Measurements from ENCODE around the gene FBXW11.
A peak's percentile ranks its signal among the peaks of the same experiment; 100 is the strongest.

FBXW11 gene

GRCh38 chr5:172004824-172005237 lies 1.6 kb downstream of the FBXW11 start:
- no peaks in the 10 kb centered on the region for H3K27me3 Mint-ChIP-seq (ENCODE audit: low read depth)

GRCh38 chr5:172003746-172004145 lies 2.7 kb downstream of the FBXW11 start:
- H3K4me1 Mint-ChIP-seq (ENCODE audit: low read depth): peaks cover 45% of the 10 kb centered on the region

More at GRCh38 chr5:172004824-172005237, 1.6 kb downstream of the FBXW11 start:
- Mint-ChIP-seq H3K9me3 (no peaks in the 10 kb centered on the region), H3K27ac (peak overlapping the region; percentile 94), H3K36me3 (ENCODE audit: low read depth) (peaks cover 4% of the 10 kb centered on the region), H3K4me3 (peak overlapping the region; percentile 98), H3K4me1 (ENCODE audit: low read depth) (peaks cover 44% of the 10 kb centered on the region)

GRCh38 chr5:172002840-172003512 lies 3.5 kb downstream of the FBXW11 start:
- Mint-ChIP-seq H3K27ac (no peak overlapping the region), H3K4me1 (ENCODE audit: low read depth) (peaks cover 46% of the 10 kb centered on the region), H3K9me3 (no peaks in the 10 kb centered on the region), H3K36me3 (ENCODE audit: low read depth) (peaks cover 4% of the 10 kb centered on the region), H3K27me3 (ENCODE audit: low read depth) (no peaks in the 10 kb centered on the region), H3K4me3 (no peak overlapping the region)

More at GRCh38 chr5:172003746-172004145, 2.7 kb downstream of the FBXW11 start:
- Mint-ChIP-seq H3K36me3 (ENCODE audit: low read depth) (peaks cover 4% of the 10 kb centered on the region), H3K9me3 (no peaks in the 10 kb centered on the region), H3K27me3 (ENCODE audit: low read depth) (no peaks in the 10 kb centered on the region), H3K4me3 (no peak overlapping the region), H3K27ac (no peak overlapping the region)

DNA sequence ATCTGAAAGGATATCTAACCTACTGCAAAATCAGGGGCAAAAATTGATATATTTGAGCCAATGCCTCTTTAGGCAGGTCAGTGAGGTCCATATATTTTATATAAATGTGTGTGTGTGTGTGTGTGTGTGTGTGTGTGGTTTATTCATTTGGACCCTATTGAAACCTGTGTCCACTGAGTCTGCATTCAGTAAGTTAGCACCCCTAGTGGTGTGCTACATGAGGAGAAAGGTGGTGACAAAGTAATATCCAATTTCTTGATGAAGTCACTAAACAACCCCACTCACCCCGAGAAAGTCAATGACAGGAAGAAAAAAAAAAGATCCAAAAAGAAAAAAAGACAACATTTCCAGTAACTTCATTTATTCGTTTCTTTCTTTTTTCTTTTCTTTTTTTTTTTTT lies 4.1 kb downstream of the FBXW11 start:
- no peak overlapping the region for H3K27ac Mint-ChIP-seq
- H3K27me3 Mint-ChIP-seq (ENCODE audit: low read depth): no peaks in the 10 kb centered on the region
- H3K4me1 Mint-ChIP-seq (ENCODE audit: low read depth): peaks cover 42% of the 10 kb centered on the region
- peaks cover 4% of the 10 kb centered on the region for H3K36me3 Mint-ChIP-seq (ENCODE audit: low read depth)
- H3K9me3 Mint-ChIP-seq: no peaks in the 10 kb centered on the region
- no peak overlapping the region for H3K4me3 Mint-ChIP-seq

DNA sequence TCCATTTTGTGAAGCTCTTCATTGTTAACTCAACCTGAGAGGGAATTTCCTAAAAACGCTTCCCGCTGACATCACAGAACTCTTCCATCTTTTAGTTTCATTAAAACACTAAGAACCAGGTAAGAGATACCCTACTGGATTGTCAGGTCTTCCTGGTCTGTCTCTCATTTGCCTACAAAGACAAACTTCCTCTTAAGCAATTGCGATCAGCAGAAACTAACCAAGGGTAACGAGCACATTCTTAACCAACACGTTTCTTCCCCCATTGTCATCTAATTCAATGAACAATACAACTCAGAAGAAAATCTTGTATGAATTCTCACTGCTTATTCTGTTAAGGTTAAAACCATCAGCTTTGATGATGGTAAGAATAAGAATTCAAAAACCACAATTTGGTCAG lies 6.6 kb downstream of the FBXW11 start:
- Mint-ChIP-seq H3K36me3 (ENCODE audit: low read depth) (peaks cover 3% of the 10 kb centered on the region), H3K27ac (no peak overlapping the region), H3K9me3 (no peaks in the 10 kb centered on the region), H3K4me3 (no peak overlapping the region), H3K4me1 (ENCODE audit: low read depth) (peaks cover 32% of the 10 kb centered on the region), H3K27me3 (ENCODE audit: low read depth) (no peaks in the 10 kb centered on the region)

DNA sequence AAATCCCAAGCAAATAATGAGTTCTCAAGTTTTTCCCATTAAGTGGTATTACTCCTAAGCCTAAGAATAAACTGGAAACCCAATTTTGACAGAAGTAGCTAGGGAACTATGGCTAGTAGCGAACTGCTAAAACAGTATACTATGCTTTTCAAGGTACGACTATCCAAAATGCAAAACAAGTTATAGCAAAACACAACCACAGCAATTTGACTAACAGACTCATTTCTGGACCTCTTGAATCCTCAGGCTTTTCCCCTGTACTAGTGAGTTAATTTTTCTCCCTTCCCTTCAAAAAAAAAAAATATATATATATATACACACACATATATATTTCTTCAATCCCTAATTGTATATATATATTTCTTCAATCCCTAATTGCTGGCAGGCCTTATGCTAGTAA lies 7.3 kb downstream of the FBXW11 start:
- H3K4me3 Mint-ChIP-seq: no peak overlapping the region
- H3K4me1 Mint-ChIP-seq (ENCODE audit: low read depth): peaks cover 29% of the 10 kb centered on the region
- H3K9me3 Mint-ChIP-seq: no peaks in the 10 kb centered on the region
- H3K36me3 Mint-ChIP-seq (ENCODE audit: low read depth): peaks cover 3% of the 10 kb centered on the region
- H3K27ac Mint-ChIP-seq: no peak overlapping the region
- H3K27me3 Mint-ChIP-seq (ENCODE audit: low read depth): no peaks in the 10 kb centered on the region

DNA sequence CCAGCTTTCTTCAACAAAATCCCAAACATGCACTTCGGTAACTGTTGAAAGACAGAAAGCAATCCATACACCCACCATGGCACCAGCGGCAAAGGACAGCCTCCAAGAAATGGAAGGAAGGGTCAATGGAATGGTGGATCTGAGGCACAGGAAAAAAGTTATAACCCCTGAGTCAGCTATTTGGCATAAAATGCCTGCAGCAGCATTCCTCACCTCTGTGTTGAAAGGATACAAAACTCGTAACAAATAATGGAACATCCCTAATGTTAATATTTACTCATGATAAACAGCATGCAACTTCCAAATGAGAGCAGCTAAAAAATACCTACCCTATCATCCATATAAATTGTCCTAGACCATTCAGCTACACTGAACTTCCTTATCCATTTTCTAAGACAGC lies 9.4 kb downstream of the FBXW11 start:
- Mint-ChIP-seq H3K36me3 (ENCODE audit: low read depth) (peaks cover 9% of the 10 kb centered on the region), H3K4me3 (no peak overlapping the region), H3K9me3 (no peaks in the 10 kb centered on the region), H3K27ac (no peak overlapping the region), H3K27me3 (ENCODE audit: low read depth) (no peaks in the 10 kb centered on the region), H3K4me1 (ENCODE audit: low read depth) (peaks cover 20% of the 10 kb centered on the region)

GRCh38 chr5:171992813-171993212 lies 13.6 kb downstream of the FBXW11 start:
- H3K27ac Mint-ChIP-seq: no peak overlapping the region
- H3K4me3 Mint-ChIP-seq: no peak overlapping the region

DNA sequence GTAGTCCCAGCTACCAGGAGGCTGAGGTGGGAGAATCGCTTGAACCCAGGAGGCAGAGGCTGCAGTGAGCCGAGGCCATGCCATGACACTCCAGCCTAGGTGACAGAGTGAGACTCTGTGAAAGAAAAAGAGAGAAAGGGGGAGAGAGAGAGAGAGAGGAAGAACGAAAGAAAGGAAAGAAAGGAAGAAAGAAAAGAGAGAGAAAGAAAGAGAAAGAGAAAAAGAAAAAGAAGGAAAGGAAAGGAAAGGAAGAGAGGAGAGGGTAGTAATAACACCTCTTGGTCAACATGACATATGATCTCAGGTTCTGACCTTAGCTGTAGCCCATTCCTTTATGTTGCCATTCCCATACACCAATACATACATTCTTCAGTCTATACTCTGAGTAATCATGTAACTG lies 14.1 kb downstream of the FBXW11 start:
- H3K9me3 Mint-ChIP-seq: no peaks in the 10 kb centered on the region
- H3K27me3 Mint-ChIP-seq (ENCODE audit: low read depth): no peaks in the 10 kb centered on the region
- H3K4me1 Mint-ChIP-seq (ENCODE audit: low read depth): peaks cover 21% of the 10 kb centered on the region
- no peak overlapping the region for H3K4me3 Mint-ChIP-seq
- peaks cover 24% of the 10 kb centered on the region for H3K36me3 Mint-ChIP-seq (ENCODE audit: low read depth)
- no peak overlapping the region for H3K27ac Mint-ChIP-seq

More at GRCh38 chr5:171992813-171993212, 13.6 kb downstream of the FBXW11 start:
- Mint-ChIP-seq H3K27me3 (ENCODE audit: low read depth) (no peaks in the 10 kb centered on the region), H3K4me1 (ENCODE audit: low read depth) (peaks cover 22% of the 10 kb centered on the region), H3K36me3 (ENCODE audit: low read depth) (peaks cover 22% of the 10 kb centered on the region), H3K9me3 (no peaks in the 10 kb centered on the region)

GRCh38 chr5:171990713-171991015 lies 15.8 kb downstream of the FBXW11 start:
- Mint-ChIP-seq H3K4me3 (no peak overlapping the region), H3K9me3 (no peaks in the 10 kb centered on the region), H3K36me3 (ENCODE audit: low read depth) (peaks cover 26% of the 10 kb centered on the region), H3K4me1 (ENCODE audit: low read depth) (peaks cover 26% of the 10 kb centered on the region), H3K27me3 (ENCODE audit: low read depth) (no peaks in the 10 kb centered on the region), H3K27ac (no peak overlapping the region)

DNA sequence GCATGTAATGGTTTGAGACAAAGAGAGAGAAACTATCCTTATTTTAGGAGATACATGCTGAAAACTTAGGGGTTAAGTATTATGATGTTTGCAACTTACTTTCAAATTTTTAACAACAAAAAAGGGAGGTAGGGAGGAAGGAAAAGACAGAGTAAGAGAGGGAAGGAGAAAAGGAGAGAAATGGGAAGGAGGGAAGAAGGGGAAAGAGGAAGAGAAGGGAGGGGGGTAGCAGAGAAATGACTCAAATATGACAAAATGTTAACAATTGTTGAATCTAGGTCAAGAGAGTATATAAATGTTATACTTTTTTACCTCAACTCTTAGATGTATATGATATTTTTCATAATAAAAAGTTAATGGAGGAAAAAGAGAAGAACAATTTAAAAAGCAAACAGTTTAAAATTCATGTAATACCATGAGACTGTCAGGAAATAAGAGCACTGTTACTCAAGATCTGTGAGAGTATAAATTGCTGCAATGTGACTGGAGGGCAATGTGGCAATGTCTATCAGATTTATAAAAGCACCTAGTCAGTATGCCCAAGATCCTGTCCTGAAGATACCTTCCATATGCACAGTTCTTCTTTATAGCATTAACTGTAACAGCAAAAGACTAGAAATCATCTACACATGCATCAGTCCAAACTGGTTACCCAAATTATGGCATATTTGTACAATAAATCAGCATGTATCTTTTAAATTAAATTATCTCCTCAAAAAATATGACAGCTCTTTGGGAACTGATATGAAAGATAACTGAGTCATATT lies 16.3 kb downstream of the FBXW11 start:
- H3K27me3 Mint-ChIP-seq (ENCODE audit: low read depth): no peaks in the 10 kb centered on the region
- peaks cover 28% of the 10 kb centered on the region for H3K36me3 Mint-ChIP-seq (ENCODE audit: low read depth)
- H3K4me3 Mint-ChIP-seq: no peak overlapping the region
- no peak overlapping the region for H3K27ac Mint-ChIP-seq
- H3K4me1 Mint-ChIP-seq (ENCODE audit: low read depth): peaks cover 28% of the 10 kb centered on the region
- no peaks in the 10 kb centered on the region for H3K9me3 Mint-ChIP-seq

GRCh38 chr5:171989276-171989675 lies 17.2 kb downstream of the FBXW11 start:
- peaks cover 30% of the 10 kb centered on the region for H3K36me3 Mint-ChIP-seq (ENCODE audit: low read depth)
- peaks cover 32% of the 10 kb centered on the region for H3K4me1 Mint-ChIP-seq (ENCODE audit: low read depth)
- H3K27ac Mint-ChIP-seq: peak overlapping the region; percentile 56
- H3K27me3 Mint-ChIP-seq (ENCODE audit: low read depth): no peaks in the 10 kb centered on the region
- H3K9me3 Mint-ChIP-seq: no peaks in the 10 kb centered on the region
- peak overlapping the region; percentile 38 for H3K4me3 Mint-ChIP-seq

- no peak overlapping the region for H3K4me3 Mint-ChIP-seq
- peak overlapping the region; percentile 34 for H3K27ac Mint-ChIP-seq
- no peaks in the 10 kb centered on the region for H3K27me3 Mint-ChIP-seq (ENCODE audit: low read depth)
- peaks cover 27% of the 10 kb centered on the region for H3K36me3 Mint-ChIP-seq (ENCODE audit: low read depth)
- peaks cover 36% of the 10 kb centered on the region for H3K4me1 Mint-ChIP-seq (ENCODE audit: low read depth)
- peaks cover 1% of the 10 kb centered on the region for H3K9me3 Mint-ChIP-seq
These were observed 19.7 kb downstream of the FBXW11 start for GRCh38 chr5:171986772-171987171.

DNA sequence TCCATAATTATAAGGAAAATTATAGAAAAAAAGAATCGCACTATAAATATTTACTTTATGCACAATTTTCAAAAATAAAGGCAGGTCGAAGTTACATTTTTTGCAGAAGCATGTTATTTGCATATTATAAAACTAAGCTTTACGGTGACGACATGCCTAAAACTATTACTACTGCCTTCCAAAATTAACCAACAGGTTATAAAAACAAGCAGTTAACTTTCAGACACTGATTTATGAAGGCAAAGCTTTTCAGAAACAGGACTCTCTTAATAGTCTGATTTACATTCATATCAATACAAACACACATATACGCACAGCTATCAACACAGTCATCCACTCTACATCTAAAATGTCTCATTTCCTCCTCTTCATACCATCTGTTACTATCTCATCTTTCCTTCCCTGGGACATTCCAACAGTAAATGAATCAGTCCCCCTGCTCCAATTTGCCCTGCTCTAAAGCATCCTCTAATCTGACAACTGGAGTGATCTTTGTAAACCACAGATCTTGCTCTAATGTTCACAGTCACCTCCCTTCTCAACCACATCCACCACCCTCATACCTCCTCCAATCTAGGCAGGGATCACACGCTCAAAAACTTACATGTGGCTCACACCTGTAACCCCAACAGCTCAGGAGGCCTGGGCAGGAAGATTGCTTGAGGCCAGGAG lies 21.6 kb downstream of the FBXW11 start:
- H3K4me1 Mint-ChIP-seq (ENCODE audit: low read depth): peaks cover 31% of the 10 kb centered on the region
- peak overlapping the region; percentile 22 for H3K27ac Mint-ChIP-seq
- no peak overlapping the region for H3K4me3 Mint-ChIP-seq
- H3K9me3 Mint-ChIP-seq: peaks cover 18% of the 10 kb centered on the region
- no peaks in the 10 kb centered on the region for H3K27me3 Mint-ChIP-seq (ENCODE audit: low read depth)
- H3K36me3 Mint-ChIP-seq (ENCODE audit: low read depth): peaks cover 41% of the 10 kb centered on the region

DNA sequence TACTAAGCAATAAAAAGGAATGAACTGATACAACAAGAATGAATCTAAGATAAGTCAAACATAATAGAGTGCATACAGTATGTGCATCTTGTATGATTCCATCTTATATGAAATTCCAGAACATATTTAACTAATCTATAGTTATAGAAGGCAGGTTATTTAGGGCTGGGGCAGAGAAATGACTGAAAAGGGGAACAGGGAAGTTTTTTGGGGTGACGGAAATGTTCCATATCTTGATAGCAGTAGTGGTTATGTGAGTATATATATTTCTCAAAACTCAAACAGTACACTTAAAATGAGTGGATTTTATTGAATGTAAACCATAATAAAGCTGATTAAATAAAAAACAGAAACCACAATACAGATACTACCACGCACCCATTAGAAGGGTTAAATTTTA lies 24.6 kb downstream of the FBXW11 start:
- Mint-ChIP-seq H3K4me1 (ENCODE audit: low read depth) (peaks cover 25% of the 10 kb centered on the region), H3K4me3 (no peak overlapping the region), H3K9me3 (peaks cover 30% of the 10 kb centered on the region), H3K27ac (no peak overlapping the region), H3K27me3 (ENCODE audit: low read depth) (no peaks in the 10 kb centered on the region), H3K36me3 (ENCODE audit: low read depth) (peaks cover 42% of the 10 kb centered on the region)

Measured in T-helper 1 cell treated with Interleukin-12 subunit alpha and Interleukin-12 subunit beta and Interleukin-4 antibody, amounts not matched to agents 30 μg/mL and 1 μg/mL, for 36 hours (primary cell).